ENCODE results near the gene FSHB. TPM values are rescaled to one million over a fixed set of nuclear protein-coding genes. Genes with fewer than 3 reads are reported as not detected.

Gene FSHB
- total and polyA plus RNA-seq, 9 of the 15 experiments (the other 6 are each of a cell fraction or from before 2014, with no cell fraction given) = not detected

GRCh38 chr11:30260813-30261212, 30.0 kb downstream of the FSHB start:
- Histone ChIP-seq H2AFZ (ENCODE audit: low read depth, low read length) (no peak overlapping the region), H3K4me2 (ENCODE audit: insufficient read depth, low read length) (no peak overlapping the region), H3K9me3 (replicated peaks; ENCODE audit: control insufficient read depth, insufficient read depth, low read depth, low read length) (no peaks in the 10 kb centered on the region), H3K79me2 (ENCODE audit: control insufficient read depth, insufficient read depth, low read length) (no peaks in the 10 kb centered on the region), H3K27ac (ENCODE audit: extremely low read depth, low read depth, low read length) (no peak overlapping the region), H3K4me3 (no peak overlapping the region), H3K4me1 (replicated peaks in 1 of 2; ENCODE audit: control insufficient read depth in 2 of 2, insufficient read depth in 2 of 2, low read length in 2 of 2) (no peaks in the 10 kb centered on the region), H4K20me1 (replicated peaks; ENCODE audit: control insufficient read depth, insufficient read depth, low read length) (no peaks in the 10 kb centered on the region), H3K9me1 (ENCODE audit: control insufficient read depth, insufficient read depth, low read length) (no peaks in the 10 kb centered on the region), H3K9ac (ENCODE audit: insufficient read depth in 1 of 2, low read depth in 2 of 2, low read length in 2 of 2) (no peak overlapping the region), H3K36me3 (ENCODE audit: control insufficient read depth, insufficient read depth, low read length) (no peaks in the 10 kb centered on the region), H3K27me3 (ENCODE audit: control insufficient read depth in 2 of 2, insufficient read depth in 2 of 2, low read length in 2 of 2) (no peaks in the 10 kb centered on the region)
- no peak for TF ChIP-seq CHD1 (IDR thresholded peaks at IDR 0.05; ENCODE audit: low read length)
- POLR2A ChIA-PET = no interaction called here
- ATAC-seq (no peak), DNase-seq (ENCODE audit: extremely low read depth in 1 of 4, low spot score in 3 of 4) (no peak), FAIRE-seq (no peak)
- WGBS (ENCODE audit: insufficient coverage, low coverage, missing lambda C conversion rate) = 0% methylated on average over 1 of the region's 1 CpG
- intact Hi-C loops (cut with micrococcal nuclease) = no loop called here
- no TSS peak for BruUV-seq (replicated peaks)
- in situ Hi-C loops (cut with MboI) = no loop called here
- CTCF ChIA-PET (ENCODE audit: low intra/inter-chr PET ratio) = interaction anchor here (0.8 kb wide), 1 partner anchor 1897 kb away, joined by 3 read pairs; no protein-coding TSS in a partner anchor

GRCh38 chr11:30261821-30262220, 31.0 kb downstream of the FSHB start:
- no peaks in the 10 kb centered on the region for H3K9me3 ChIP-seq (replicated peaks; ENCODE audit: control insufficient read depth, insufficient read depth, low read depth, low read length)
- no peak overlapping the region for H3K9ac ChIP-seq (ENCODE audit: insufficient read depth in 1 of 2, low read depth in 2 of 2, low read length in 2 of 2)
- FAIRE-seq (no peak), DNase-seq (ENCODE audit: extremely low read depth in 1 of 4, low spot score in 3 of 4) (no peak), ATAC-seq (no peak)
- BruUV-seq (replicated peaks) = no TSS peak
- H4K20me1 ChIP-seq (replicated peaks; ENCODE audit: control insufficient read depth, insufficient read depth, low read length) = no peaks in the 10 kb centered on the region
- CTCF ChIA-PET (ENCODE audit: low intra/inter-chr PET ratio) = no interaction called here
- H3K27me3 ChIP-seq (ENCODE audit: control insufficient read depth in 2 of 2, insufficient read depth in 2 of 2, low read length in 2 of 2) = no peaks in the 10 kb centered on the region
- H3K4me1 ChIP-seq (replicated peaks in 1 of 2; ENCODE audit: control insufficient read depth in 2 of 2, insufficient read depth in 2 of 2, low read length in 2 of 2) = no peaks in the 10 kb centered on the region
- intact Hi-C loops (cut with micrococcal nuclease) (no loop called here), in situ Hi-C loops (cut with MboI) (no loop called here)
- H3K9me1 ChIP-seq (ENCODE audit: control insufficient read depth, insufficient read depth, low read length) = no peaks in the 10 kb centered on the region
- WGBS (ENCODE audit: insufficient coverage, low coverage, missing lambda C conversion rate) = 0% methylated on average over 1 of the region's 1 CpG
- POLR2A ChIA-PET = no interaction called here
- no peak overlapping the region for H2AFZ ChIP-seq (ENCODE audit: low read depth, low read length)
- H3K4me3 ChIP-seq = no peak overlapping the region
- H3K36me3 ChIP-seq (ENCODE audit: control insufficient read depth, insufficient read depth, low read length) = no peaks in the 10 kb centered on the region
- H3K4me2 ChIP-seq (ENCODE audit: insufficient read depth, low read length) = no peak overlapping the region
- no peaks in the 10 kb centered on the region for H3K79me2 ChIP-seq (ENCODE audit: control insufficient read depth, insufficient read depth, low read length)
- H3K27ac ChIP-seq (ENCODE audit: extremely low read depth, low read depth, low read length) = no peak overlapping the region
- TF ChIP-seq TFE3 (CRISPR knock-in tag; IDR thresholded peaks at IDR 0.05) = no peak
- no peak for TF ChIP-seq MECOM (CRISPR knock-in tag; IDR thresholded peaks at IDR 0.05)
- no peak for TF ChIP-seq MEF2D (tag; conservative IDR thresholded peaks at IDR 0.05; ENCODE audit: low read depth)
- no peak for TF ChIP-seq CHAMP1 (IDR thresholded peaks at IDR 0.05)
- no peak for TF ChIP-seq ZHX1 (conservative IDR thresholded peaks at IDR 0.05; ENCODE audit: low read length)
- no peak for TF ChIP-seq RBM34 (IDR thresholded peaks at IDR 0.05; ENCODE audit: borderline replicate concordance, insufficient read depth, low read length)
- no peak for TF ChIP-seq THRA (IDR thresholded peaks at IDR 0.05)
